Breast epithelium (tissue), 4 donors: ENCODE data around the gene TREML1. TPM values are rescaled to one million over a fixed set of nuclear protein-coding genes. Genes with fewer than 3 reads are reported as not detected.
A peak's percentile ranks its signal among the peaks of the same experiment; 100 is the strongest.

ENCODE experiments used
- DNase-seq, 2 donors: peaks; one replicate each; pipeline ENCODE4 v3.0.0-alpha.2; 2019; ENCODE audit warnings: low spot score in 2 of 2
- H3K27ac ChIP-seq, 2 donors: fragments of 200-600 bp; sonication (generic) in 1 of 2; one replicate each; pipeline ENCODE4 v1.5.1; 2016 to 2019; ENCODE audit warnings: mild to moderate bottlenecking in 1 of 2
- H3K27me3 ChIP-seq, 2 donors: fragments of 200-600 bp; sonication (generic) in 1 of 2; one replicate each; pipeline versions ENCODE4 v1.5.1 to v1.6.0; 2017 to 2019; ENCODE audit warnings: control low read depth in 1 of 2, mild to moderate bottlenecking in 1 of 2
- H3K36me3 ChIP-seq: fragments of 200-600 bp; one replicate; pipeline ENCODE4 v1.5.1; 2019
- H3K4me1 ChIP-seq, 2 donors: fragments of 200-600 bp; sonication (generic); one replicate each; pipeline ENCODE4 v1.5.1; 2016 to 2019; ENCODE audit warnings: control low read depth in 1 of 2
- H3K4me3 ChIP-seq, 3 donors: fragments of 200-600 bp; sonication (generic); 1 replicate in 2 of 3; 2 replicates in 1 of 3; pipeline ENCODE4 v1.5.1; 2016 to 2019; ENCODE audit warnings: mild to moderate bottlenecking in 3 of 3, moderate library complexity in 2 of 3
- H3K9me3 ChIP-seq, 2 donors: fragments of 200-600 bp; sonication (generic) in 1 of 2; one replicate each; pipeline ENCODE4 v1.5.1; 2016 to 2019; ENCODE audit warnings: control low read depth in 1 of 2
- POLR2A ChIP-seq: fragments of 450-650 bp; IDR thresholded peaks from one replicate; pipeline ENCODE4 v1.6.1; 2016; ENCODE audit warnings: antibody characterized with exemption, mild to moderate bottlenecking, moderate library complexity
- POLR2AphosphoS5 ChIP-seq, 3 donors: sonication (generic); formaldehyde crosslinking; IDR thresholded peaks; one replicate each; pipeline ENCODE4 v1.6.1; 2017; ENCODE audit warnings: antibody characterized with exemption in 3 of 3
- intact Hi-C: fragments of 100-400 bp; cut with DNase I; formaldehyde crosslinking; loops from one replicate; pipeline ENCODE4 v1.15.1; 2023; ENCODE audit warnings: low total_unique reads
- total RNA-seq, 3 donors: library from RNA; depleted of rRNA; stranded (reverse); fragments of >200 nt; gene quantifications; one replicate each; pipeline ENCODE4 v1.1.0, GENCODE V29; 2016
- TF ChIP-seq, protein P1 (sequence below), 3 donors: fragments of 450-650 bp; IDR thresholded peaks; one replicate each; pipeline ENCODE4 v1.5.1; 2016 to 2017; ENCODE audit warnings: antibody characterized with exemption in 3 of 3, mild to moderate bottlenecking in 3 of 3, moderate library complexity in 3 of 3

Gene TREML1
- total RNA-seq, 3 donors from 2014 or later: 0.64 to 1.3 (median 0.98) TPM

DNA sequence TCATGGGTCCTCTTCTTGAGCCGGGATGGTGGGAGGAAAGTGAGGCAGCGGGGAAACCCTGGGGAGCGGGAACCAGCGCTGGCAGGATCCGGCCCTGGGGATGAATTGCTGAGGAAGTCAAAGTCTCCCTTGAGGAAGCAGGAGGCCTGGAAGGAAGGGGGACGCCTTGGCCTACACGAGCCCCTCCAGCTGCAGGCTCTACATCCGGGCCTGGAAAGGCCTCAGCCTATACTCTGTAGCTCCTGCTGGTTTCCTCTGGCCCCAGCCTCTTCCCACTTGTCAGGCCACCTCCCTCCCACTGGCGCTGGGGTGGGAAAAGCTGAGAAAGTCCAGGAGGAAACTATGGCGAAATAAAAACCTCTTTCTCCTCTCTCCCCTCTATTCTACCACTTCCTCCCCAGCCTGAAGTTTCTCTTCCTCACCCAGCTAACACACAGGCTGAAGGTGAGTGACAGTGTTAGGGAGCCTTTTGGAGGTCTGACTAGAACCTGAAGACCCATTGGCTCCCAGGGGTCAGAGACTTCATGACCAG, 31.9 kb upstream of the TREML1 start:
- Histone ChIP-seq H3K4me3 (no peak overlapping the region), H3K9me3 (peaks cover 6 to 14% of the 10 kb centered on the region in 2 donors), H3K36me3 (no peaks in the 10 kb centered on the region), H3K4me1 (no peaks in the 10 kb centered on the region), H3K27ac (no peak overlapping the region), H3K27me3 (no peaks in the 10 kb centered on the region)
- TF ChIP-seq, protein P1, sequence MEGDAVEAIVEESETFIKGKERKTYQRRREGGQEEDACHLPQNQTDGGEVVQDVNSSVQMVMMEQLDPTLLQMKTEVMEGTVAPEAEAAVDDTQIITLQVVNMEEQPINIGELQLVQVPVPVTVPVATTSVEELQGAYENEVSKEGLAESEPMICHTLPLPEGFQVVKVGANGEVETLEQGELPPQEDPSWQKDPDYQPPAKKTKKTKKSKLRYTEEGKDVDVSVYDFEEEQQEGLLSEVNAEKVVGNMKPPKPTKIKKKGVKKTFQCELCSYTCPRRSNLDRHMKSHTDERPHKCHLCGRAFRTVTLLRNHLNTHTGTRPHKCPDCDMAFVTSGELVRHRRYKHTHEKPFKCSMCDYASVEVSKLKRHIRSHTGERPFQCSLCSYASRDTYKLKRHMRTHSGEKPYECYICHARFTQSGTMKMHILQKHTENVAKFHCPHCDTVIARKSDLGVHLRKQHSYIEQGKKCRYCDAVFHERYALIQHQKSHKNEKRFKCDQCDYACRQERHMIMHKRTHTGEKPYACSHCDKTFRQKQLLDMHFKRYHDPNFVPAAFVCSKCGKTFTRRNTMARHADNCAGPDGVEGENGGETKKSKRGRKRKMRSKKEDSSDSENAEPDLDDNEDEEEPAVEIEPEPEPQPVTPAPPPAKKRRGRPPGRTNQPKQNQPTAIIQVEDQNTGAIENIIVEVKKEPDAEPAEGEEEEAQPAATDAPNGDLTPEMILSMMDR (IDR thresholded peaks at IDR 0.05): no peak
- TF ChIP-seq POLR2A (no peak), POLR2AphosphoS5 (IDR thresholded peaks at IDR 0.05) (no peak)
- DNase-seq: no peak
- intact Hi-C loops: no loop called here

DNA sequence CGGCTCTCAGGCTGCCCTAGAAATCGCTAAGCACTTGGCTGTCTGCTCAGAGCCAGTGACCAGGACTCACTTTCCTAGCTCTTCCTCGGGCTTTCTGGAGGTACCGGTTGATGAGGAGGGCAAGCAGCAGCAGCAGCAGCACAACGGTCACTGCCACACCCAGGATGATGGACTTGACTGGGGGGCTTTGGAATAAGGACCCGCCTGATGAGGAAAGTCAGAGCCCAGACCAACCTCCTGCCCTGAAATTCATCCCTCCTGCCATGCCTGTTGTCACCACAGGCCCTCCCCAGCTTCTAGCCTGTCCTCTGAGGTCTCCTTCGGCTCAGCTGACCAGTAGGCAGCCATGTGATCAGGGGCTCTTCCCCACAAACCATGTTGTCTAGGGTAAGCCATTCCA, 30.6 kb upstream of the TREML1 start:
- H3K4me1 ChIP-seq: no peaks in the 10 kb centered on the region
- H3K36me3 ChIP-seq: no peaks in the 10 kb centered on the region
- intact Hi-C loops: no loop called here
- no peak overlapping the region for H3K4me3 ChIP-seq
- H3K9me3 ChIP-seq: peaks cover 3 to 7% of the 10 kb centered on the region in 2 donors
- no peak for DNase-seq
- TF ChIP-seq, protein P1 (IDR thresholded peaks at IDR 0.05): no peak
- TF ChIP-seq POLR2A (no peak), POLR2AphosphoS5 (IDR thresholded peaks at IDR 0.05) (no peak)
- no peak overlapping the region for H3K27ac ChIP-seq
- no peaks in the 10 kb centered on the region for H3K27me3 ChIP-seq

DNA sequence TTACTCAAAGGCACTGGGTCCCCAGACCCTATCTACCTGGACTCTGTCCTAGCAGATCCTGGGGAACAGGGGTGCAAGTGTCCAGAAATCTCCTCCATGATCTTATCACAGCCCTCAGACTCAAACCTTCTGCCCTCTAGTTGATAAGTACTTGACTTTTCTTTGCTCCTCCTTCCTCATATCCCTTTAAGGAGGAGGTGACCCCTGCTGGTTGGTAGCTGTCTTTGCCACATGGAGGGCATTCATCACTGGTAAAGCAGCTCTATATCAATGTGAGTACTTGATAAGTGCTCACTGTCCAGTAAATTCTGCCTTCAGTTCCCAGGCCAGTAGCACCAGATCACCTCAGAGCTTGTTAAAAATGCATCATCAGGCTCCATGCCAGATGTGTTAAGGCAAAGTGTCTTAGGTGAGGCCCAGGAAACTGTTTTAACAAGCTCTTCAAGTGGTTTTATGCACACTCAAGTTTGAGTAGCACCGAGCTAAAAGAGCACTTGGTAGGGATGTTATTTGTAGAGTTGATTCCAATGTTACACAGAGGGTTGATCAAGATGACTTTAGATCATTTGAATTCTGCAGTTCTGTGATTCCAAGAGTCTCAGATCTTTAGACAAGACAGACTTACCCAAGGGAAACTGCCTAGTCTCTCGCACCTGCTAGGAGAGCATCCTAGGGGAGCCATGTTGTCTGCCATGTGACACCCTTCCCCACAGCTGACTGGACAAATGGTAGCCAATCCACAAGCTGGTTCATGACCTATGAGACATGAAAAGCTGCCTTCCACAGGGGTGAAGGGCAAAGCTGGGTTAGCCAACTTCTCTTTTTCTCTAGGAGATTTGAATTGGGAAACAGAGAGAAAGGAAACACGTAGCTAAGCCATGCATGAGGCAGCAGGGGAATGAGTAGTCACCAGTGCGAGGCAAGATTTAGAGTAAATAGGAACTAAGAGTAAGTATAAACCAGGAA, 28.2 kb upstream of the TREML1 start:
- no peaks in the 10 kb centered on the region for H3K9me3 ChIP-seq
- no peaks in the 10 kb centered on the region for H3K4me1 ChIP-seq
- H3K27me3 ChIP-seq: no peaks in the 10 kb centered on the region
- no peaks in the 10 kb centered on the region for H3K36me3 ChIP-seq
- no peak for DNase-seq
- intact Hi-C loops: no loop called here
- H3K4me3 ChIP-seq: no peak overlapping the region
- H3K27ac ChIP-seq: no peak overlapping the region
- TF ChIP-seq POLR2A (no peak), POLR2AphosphoS5 (IDR thresholded peaks at IDR 0.05) (no peak)
- TF ChIP-seq, protein P1 (IDR thresholded peaks at IDR 0.05): peak in 2 of 3 donors; percentile 33 to 49

DNA sequence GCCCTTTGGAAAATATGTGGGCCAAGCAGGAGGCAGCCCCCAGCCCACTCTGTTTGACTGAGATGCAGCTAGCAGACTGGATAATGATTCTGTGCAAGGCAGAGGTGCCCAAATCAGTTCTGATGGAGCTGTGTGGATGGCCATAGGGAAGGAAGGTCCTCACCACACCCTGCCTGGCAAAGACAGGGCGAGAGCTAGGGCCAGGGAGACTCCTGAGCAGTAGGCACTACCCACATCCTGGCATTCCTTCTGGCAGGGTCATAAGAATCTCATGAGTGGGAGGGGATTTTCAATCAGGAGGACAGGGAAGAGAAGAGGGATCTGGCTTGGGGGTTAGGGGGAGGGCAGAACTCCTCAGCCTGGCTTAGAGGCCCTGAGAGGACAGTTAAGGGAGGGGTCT, 27.4 kb upstream of the TREML1 start:
- Histone ChIP-seq H3K4me3 (no peak overlapping the region), H3K9me3 (no peaks in the 10 kb centered on the region), H3K36me3 (no peaks in the 10 kb centered on the region), H3K4me1 (no peaks in the 10 kb centered on the region), H3K27ac (no peak overlapping the region), H3K27me3 (no peaks in the 10 kb centered on the region)
- DNase-seq: no peak
- TF ChIP-seq, protein P1 (IDR thresholded peaks at IDR 0.05): no peak
- TF ChIP-seq POLR2AphosphoS5 (IDR thresholded peaks at IDR 0.05): no peak
- no peak for TF ChIP-seq POLR2A
- intact Hi-C loops: no loop called here

DNA sequence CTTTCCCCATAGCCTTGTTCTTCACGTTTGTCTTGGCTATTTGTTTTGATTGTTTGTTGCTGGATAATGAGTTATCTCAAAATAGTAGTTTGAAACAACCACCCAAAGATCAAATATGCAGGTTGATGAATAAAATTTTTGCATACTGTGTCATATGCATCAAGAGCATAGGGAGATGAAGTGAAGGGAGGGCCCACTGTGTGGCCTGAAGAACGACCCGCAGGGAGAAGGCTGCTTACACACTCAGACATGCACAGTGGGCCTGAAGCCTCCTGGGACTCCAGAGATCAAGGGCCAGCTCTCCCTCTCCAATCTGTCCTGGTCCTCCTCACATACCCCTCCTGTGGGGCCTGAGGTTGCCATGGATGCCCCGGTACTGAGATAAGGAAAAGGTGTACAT, 25.0 kb upstream of the TREML1 start:
- H3K4me3 ChIP-seq: no peak overlapping the region
- TF ChIP-seq POLR2A (no peak), POLR2AphosphoS5 (IDR thresholded peaks at IDR 0.05) (no peak)
- TF ChIP-seq, protein P1 (IDR thresholded peaks at IDR 0.05): no peak

More for the DNA sequence above, 25.0 kb upstream of the TREML1 start:
- Histone ChIP-seq H3K4me1 (no peaks in the 10 kb centered on the region), H3K36me3 (no peaks in the 10 kb centered on the region), H3K27ac (no peak overlapping the region), H3K27me3 (no peaks in the 10 kb centered on the region), H3K9me3 (no peaks in the 10 kb centered on the region)
- no peak for DNase-seq
- intact Hi-C loops: no loop called here
